ENCODE data around the gene EN1.

Gene EN1

GRCh38 chr2:118822572-118822971, 24.9 kb downstream of the EN1 start:
- DNase-seq: no peak

GRCh38 chr2:118822015-118822414, 25.4 kb downstream of the EN1 start:
- DNase-seq: no peak

GRCh38 chr2:118817469-118817868, 30.0 kb downstream of the EN1 start:
- no peak for DNase-seq

GRCh38 chr2:118816669-118817068, 30.8 kb downstream of the EN1 start:
- no peak for DNase-seq

- no peak for DNase-seq
Measured at GRCh38 chr2:118815731-118816130, 31.7 kb downstream of the EN1 start.

- no peak for DNase-seq
Measured at GRCh38 chr2:118815314-118815713, 32.1 kb downstream of the EN1 start.

GRCh38 chr2:118814368-118814767, 33.1 kb downstream of the EN1 start:
- DNase-seq: no peak

- no peak for DNase-seq
Measured at GRCh38 chr2:118813601-118814339, 33.7 kb downstream of the EN1 start.

GRCh38 chr2:118813111-118813510, 34.3 kb downstream of the EN1 start:
- no peak for DNase-seq

GRCh38 chr2:118812552-118812951, 34.9 kb downstream of the EN1 start:
- DNase-seq: no peak

- DNase-seq: no peak
Measured at GRCh38 chr2:118811514-118812115, 35.8 kb downstream of the EN1 start.

- no peak for DNase-seq
Measured at GRCh38 chr2:118810766-118811165, 36.7 kb downstream of the EN1 start.

GRCh38 chr2:118808429-118808809, 39.0 kb downstream of the EN1 start:
- peak in 1 of 51 donors; percentile 4 for DNase-seq

- DNase-seq: no peak
Measured at GRCh38 chr2:118807668-118808428, 39.6 kb downstream of the EN1 start.

GRCh38 chr2:118806797-118807667, 40.4 kb downstream of the EN1 start:
- no peak for DNase-seq

- no peak for DNase-seq
Measured at GRCh38 chr2:118805064-118805690, 42.3 kb downstream of the EN1 start.

GRCh38 chr2:118803012-118803411, 44.4 kb downstream of the EN1 start:
- no peak for DNase-seq

- no peak for DNase-seq
Measured at GRCh38 chr2:118801151-118801550, 46.3 kb downstream of the EN1 start.

GRCh38 chr2:118800736-118801135, 46.7 kb downstream of the EN1 start:
- no peak for DNase-seq

GRCh38 chr2:118794546-118794945, 52.9 kb downstream of the EN1 start:
- no peak for DNase-seq
